K562 (cell line): ENCODE measurements around the gene DDX23. TPM values are rescaled to one million over a fixed set of nuclear protein-coding genes. Genes with fewer than 3 reads are reported as not detected.

ENCODE experiments used
- BCOR ChIP-seq: fragments of 450-650 bp; IDR thresholded peaks from 2 replicates; pipeline ENCODE4 v1.6.1; 2016
- CHD4 ChIP-seq: fragments of 200-600 bp; sonication (generic); IDR thresholded peaks from 3 replicates; pipeline ENCODE4 v1.6.1; 2012; ENCODE audit warnings: low read depth, mild to moderate bottlenecking, mixed read lengths, low read length, inconsistent platforms; ENCODE audit not compliant: insufficient read depth, insufficient replicate concordance, poor library complexity, severe bottlenecking
- CTCFL ChIP-seq: IDR thresholded peaks from 2 replicates; pipeline ENCODE4 v1.6.1; 2011; ENCODE audit warnings: borderline replicate concordance, low read depth, mild to moderate bottlenecking, moderate library complexity, low read length; ENCODE audit not compliant: insufficient read depth, poor library complexity, severe bottlenecking
- EHMT2 ChIP-seq: fragments of 450-650 bp; IDR thresholded peaks from 2 replicates; pipeline ENCODE4 v1.6.1; 2018; ENCODE audit warnings: antibody characterized with exemption
- MBD2 ChIP-seq: sonication (generic); IDR thresholded peaks from 2 replicates; pipeline ENCODE4 v1.6.1; 2016; ENCODE audit warnings: low read depth, borderline replicate concordance
- NCOR1 ChIP-seq: fragments of 450-650 bp; IDR thresholded peaks from 2 replicates; pipeline ENCODE4 v1.6.1; 2016; ENCODE audit warnings: mild to moderate bottlenecking, moderate library complexity
- PRDM10 ChIP-seq: fragments of 450-650 bp; IDR thresholded peaks from 2 replicates; pipeline ENCODE4 v1.6.1; 2018; ENCODE audit not compliant: partially characterized antibody
- RBM22 ChIP-seq: fragments of 200-400 bp; formaldehyde crosslinking; IDR thresholded peaks from 2 replicates; pipeline ENCODE4 v1.6.1; 2018; ENCODE audit warnings: low read length, low read depth; ENCODE audit not compliant: poor library complexity, severe bottlenecking
- SPI1 ChIP-seq: IDR thresholded peaks from 2 replicates; pipeline ENCODE4 v1.6.1; 2011; ENCODE audit warnings: low read depth, low read length, control low read depth, borderline replicate concordance
- ZNF41 ChIP-seq: fragments of 250-450 bp; sonication (Bioruptor Pico); conservative IDR thresholded peaks from 2 replicates; pipeline ENCODE4 v1.4.0; 2020; ENCODE audit warnings: mild to moderate bottlenecking
- polyA plus RNA-seq, 8 experiments: library from polyadenylated mRNA; depleted of rRNA in 4 of 8; stranded (reverse) in 5 of 8; unstranded in 3 of 8; fragments of >200 nt; fragmentation: Nextera tagmentation in 2 of 8; fragmentation: Illumina TruSeq in 1 of 8; extraction: Ambion mirVana in 2 of 8; extraction: Trizol in 1 of 8; gene quantifications; 2 replicates each; pipeline versions ENCODE4 v1.2.1 to v1.2.3, GENCODE V29; 2011 to 2014; ENCODE audit warnings: inconsistent platforms in 1 of 8, missing spikeins in 1 of 8
- total RNA-seq, 7 experiments: library from RNA; depleted of rRNA in 6 of 7; stranded (reverse); fragments of >200 nt in 6 of 7; fragmentation: Illumina TruSeq in 2 of 7; extraction: Trizol in 2 of 7; gene quantifications; 2 replicates each; pipeline versions ENCODE4 v1.2.1 to v1.2.3, GENCODE V29; 2011 to 2021; ENCODE audit warnings: low replicate concordance in 1 of 7
- TF ChIP-seq, protein P1 (sequence below): sonication (generic); formaldehyde crosslinking; IDR thresholded peaks from 2 replicates; pipeline ENCODE4 v1.8.0; 2023; ENCODE audit warnings: mild to moderate bottlenecking, missing genetic modification reagents

Gene DDX23
- total and polyA plus RNA-seq, 9 of the 15 experiments (the other 6 are each of a cell fraction or from before 2014, with no cell fraction given), result 32.4 to 138 (median 104) TPM

GRCh38 chr12:48813465-48814261, 38.3 kb downstream of the DDX23 start (continued):
- no peak for TF ChIP-seq EHMT2
- TF ChIP-seq ZNF41 (CRISPR knock-in tag), result no peak
- 0 out of 2 replicates have a peak, but pooled peaks have one; percentile 13 for TF ChIP-seq MBD2
- TF ChIP-seq PRDM10, result peak; percentile 79
- peak; percentile 4 for TF ChIP-seq CHD4
- TF ChIP-seq NCOR1, result no peak
- TF ChIP-seq, protein P1, sequence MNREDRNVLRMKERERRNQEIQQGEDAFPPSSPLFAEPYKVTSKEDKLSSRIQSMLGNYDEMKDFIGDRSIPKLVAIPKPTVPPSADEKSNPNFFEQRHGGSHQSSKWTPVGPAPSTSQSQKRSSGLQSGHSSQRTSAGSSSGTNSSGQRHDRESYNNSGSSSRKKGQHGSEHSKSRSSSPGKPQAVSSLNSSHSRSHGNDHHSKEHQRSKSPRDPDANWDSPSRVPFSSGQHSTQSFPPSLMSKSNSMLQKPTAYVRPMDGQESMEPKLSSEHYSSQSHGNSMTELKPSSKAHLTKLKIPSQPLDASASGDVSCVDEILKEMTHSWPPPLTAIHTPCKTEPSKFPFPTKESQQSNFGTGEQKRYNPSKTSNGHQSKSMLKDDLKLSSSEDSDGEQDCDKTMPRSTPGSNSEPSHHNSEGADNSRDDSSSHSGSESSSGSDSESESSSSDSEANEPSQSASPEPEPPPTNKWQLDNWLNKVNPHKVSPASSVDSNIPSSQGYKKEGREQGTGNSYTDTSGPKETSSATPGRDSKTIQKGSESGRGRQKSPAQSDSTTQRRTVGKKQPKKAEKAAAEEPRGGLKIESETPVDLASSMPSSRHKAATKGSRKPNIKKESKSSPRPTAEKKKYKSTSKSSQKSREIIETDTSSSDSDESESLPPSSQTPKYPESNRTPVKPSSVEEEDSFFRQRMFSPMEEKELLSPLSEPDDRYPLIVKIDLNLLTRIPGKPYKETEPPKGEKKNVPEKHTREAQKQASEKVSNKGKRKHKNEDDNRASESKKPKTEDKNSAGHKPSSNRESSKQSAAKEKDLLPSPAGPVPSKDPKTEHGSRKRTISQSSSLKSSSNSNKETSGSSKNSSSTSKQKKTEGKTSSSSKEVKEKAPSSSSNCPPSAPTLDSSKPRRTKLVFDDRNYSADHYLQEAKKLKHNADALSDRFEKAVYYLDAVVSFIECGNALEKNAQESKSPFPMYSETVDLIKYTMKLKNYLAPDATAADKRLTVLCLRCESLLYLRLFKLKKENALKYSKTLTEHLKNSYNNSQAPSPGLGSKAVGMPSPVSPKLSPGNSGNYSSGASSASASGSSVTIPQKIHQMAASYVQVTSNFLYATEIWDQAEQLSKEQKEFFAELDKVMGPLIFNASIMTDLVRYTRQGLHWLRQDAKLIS (CRISPR knock-in tag), result 0 out of 2 replicates have a peak, but pooled peaks have one; percentile 1
- peak; percentile 0 for TF ChIP-seq CTCFL
- peak; percentile 6; the same call in 1 of the 2 replicates for TF ChIP-seq SPI1
- peak; percentile 12; the same call in 1 of the 2 replicates for TF ChIP-seq BCOR
- no peak for TF ChIP-seq RBM22
